Measurements from ENCODE around the gene MAST2. TPM values are rescaled to one million over a fixed set of nuclear protein-coding genes. Genes with fewer than 3 reads are reported as not detected.

MAST2 gene
- total RNA-seq, 1 experiment from 2014 or later = 41.9 TPM

DNA sequence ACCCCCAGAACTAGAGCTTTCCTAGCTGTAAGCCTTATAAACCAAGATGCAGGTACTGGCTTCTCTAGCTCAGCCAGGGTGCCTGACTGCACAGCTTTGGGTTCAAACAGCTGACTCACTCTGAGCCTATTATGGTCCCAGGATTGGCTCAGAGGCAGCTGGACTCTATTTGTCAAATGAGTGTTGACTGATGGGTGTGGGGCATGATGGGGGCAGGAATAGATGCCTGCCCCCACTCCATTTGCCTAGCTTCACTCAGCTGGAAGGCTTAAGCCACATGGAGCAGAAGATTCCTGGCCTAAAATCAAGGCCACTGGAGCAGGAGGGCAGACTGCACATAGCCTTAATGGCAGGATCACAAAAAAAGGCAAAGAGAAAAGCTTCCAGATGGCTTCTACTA lies 238.6 kb downstream of the MAST2 start (continued):
- no peak for TF ChIP-seq ELF1 (IDR thresholded peaks at IDR 0.05; ENCODE audit: borderline replicate concordance, low read depth)
- TF ChIP-seq RAD21 (IDR thresholded peaks at IDR 0.05; ENCODE audit: low read depth) = no peak

- POLR2A ChIA-PET = no interaction called here
- CTCF ChIA-PET = no interaction called here
These were observed 240.1 kb downstream of the MAST2 start for GRCh38 chr1:46043458-46044017.

GRCh38 chr1:46044116-46044515 lies 240.7 kb downstream of the MAST2 start:
- Histone ChIP-seq H3K9me3 (ENCODE audit: control insufficient read depth in 1 of 2, insufficient read depth in 1 of 2, low read depth in 1 of 2, low read length in 2 of 2) (no peaks in the 10 kb centered on the region), H3K36me3 (ENCODE audit: control insufficient read depth in 1 of 2, insufficient read depth in 2 of 2, low read length in 2 of 2) (no peaks in the 10 kb centered on the region), H3K4me1 (ENCODE audit: control insufficient read depth in 1 of 2, insufficient read depth in 2 of 2, low read length in 2 of 2) (peaks cover 7 to 11% of the 10 kb centered on the region in 2 experiments; a peak in 3 of 4 replicates), H3K4me2 (ENCODE audit: low read length) (no peak overlapping the region), H4K20me1 (ENCODE audit: insufficient read depth) (no peaks in the 10 kb centered on the region), H2AFZ (ENCODE audit: low read depth, low read length, poor library complexity, severe bottlenecking) (no peak overlapping the region), H3K4me3 (replicated peaks in 1 of 2; ENCODE audit: low read depth in 1 of 2, low read length in 2 of 2) (no peak overlapping the region), H3K79me2 (ENCODE audit: insufficient read depth, low read length) (no peaks in the 10 kb centered on the region), H3K27me3 (ENCODE audit: insufficient read depth, low read length) (no peaks in the 10 kb centered on the region), H3K9ac (ENCODE audit: low read length) (no peak overlapping the region), H3K9me2 (ENCODE audit: insufficient read depth) (no peaks in the 10 kb centered on the region), H3K27ac (ENCODE audit: low read depth, low read length) (no peak overlapping the region)
- DNase-seq (ENCODE audit: low read depth, low spot score) (no peak), ATAC-seq (no peak)
- RAD21 ChIA-PET (ENCODE audit: low non-redundant PET in 1 of 2, low total read pairs in 2 of 2, uncharacterized antibody in 2 of 2, unreplicated experiment in 2 of 2) = no interaction called here
- no TSS peak for BruUV-seq (replicated peaks)
- TF ChIP-seq POLR2A (IDR thresholded peaks at IDR 0.05; ENCODE audit: borderline replicate concordance, extremely low read depth, insufficient read depth, insufficient read length) (no peak), EZH2phosphoT487 (IDR thresholded peaks at IDR 0.05; ENCODE audit: borderline replicate concordance) (no peak), POLR2AphosphoS5 (IDR thresholded peaks at IDR 0.05; ENCODE audit: low read depth, low read length) (no peak), FOSL1 (IDR thresholded peaks at IDR 0.05; ENCODE audit: low read depth) (no peak), CEBPB (IDR thresholded peaks at IDR 0.05; ENCODE audit: low read depth) (no peak), YY1 (IDR thresholded peaks at IDR 0.05; ENCODE audit: extremely low read depth, insufficient replicate concordance, low read depth, low read length) (no peak), CBX3 (IDR thresholded peaks at IDR 0.05; ENCODE audit: low read depth) (no peak), SP1 (IDR thresholded peaks at IDR 0.05; ENCODE audit: low read depth) (no peak), SRF (IDR thresholded peaks at IDR 0.05; ENCODE audit: low read depth) (no peak), RAD21 (IDR thresholded peaks at IDR 0.05; ENCODE audit: low read depth) (no peak), JUND (IDR thresholded peaks at IDR 0.05) (no peak)
- TF ChIP-seq, protein P1, sequence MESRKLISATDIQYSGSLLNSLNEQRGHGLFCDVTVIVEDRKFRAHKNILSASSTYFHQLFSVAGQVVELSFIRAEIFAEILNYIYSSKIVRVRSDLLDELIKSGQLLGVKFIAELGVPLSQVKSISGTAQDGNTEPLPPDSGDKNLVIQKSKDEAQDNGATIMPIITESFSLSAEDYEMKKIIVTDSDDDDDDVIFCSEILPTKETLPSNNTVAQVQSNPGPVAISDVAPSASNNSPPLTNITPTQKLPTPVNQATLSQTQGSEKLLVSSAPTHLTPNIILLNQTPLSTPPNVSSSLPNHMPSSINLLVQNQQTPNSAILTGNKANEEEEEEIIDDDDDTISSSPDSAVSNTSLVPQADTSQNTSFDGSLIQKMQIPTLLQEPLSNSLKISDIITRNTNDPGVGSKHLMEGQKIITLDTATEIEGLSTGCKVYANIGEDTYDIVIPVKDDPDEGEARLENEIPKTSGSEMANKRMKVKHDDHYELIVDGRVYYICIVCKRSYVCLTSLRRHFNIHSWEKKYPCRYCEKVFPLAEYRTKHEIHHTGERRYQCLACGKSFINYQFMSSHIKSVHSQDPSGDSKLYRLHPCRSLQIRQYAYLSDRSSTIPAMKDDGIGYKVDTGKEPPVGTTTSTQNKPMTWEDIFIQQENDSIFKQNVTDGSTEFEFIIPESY (IDR thresholded peaks at IDR 0.05; ENCODE audit: extremely low read depth, insufficient replicate concordance, low read length) = no peak
- TF ChIP-seq, protein P2, sequence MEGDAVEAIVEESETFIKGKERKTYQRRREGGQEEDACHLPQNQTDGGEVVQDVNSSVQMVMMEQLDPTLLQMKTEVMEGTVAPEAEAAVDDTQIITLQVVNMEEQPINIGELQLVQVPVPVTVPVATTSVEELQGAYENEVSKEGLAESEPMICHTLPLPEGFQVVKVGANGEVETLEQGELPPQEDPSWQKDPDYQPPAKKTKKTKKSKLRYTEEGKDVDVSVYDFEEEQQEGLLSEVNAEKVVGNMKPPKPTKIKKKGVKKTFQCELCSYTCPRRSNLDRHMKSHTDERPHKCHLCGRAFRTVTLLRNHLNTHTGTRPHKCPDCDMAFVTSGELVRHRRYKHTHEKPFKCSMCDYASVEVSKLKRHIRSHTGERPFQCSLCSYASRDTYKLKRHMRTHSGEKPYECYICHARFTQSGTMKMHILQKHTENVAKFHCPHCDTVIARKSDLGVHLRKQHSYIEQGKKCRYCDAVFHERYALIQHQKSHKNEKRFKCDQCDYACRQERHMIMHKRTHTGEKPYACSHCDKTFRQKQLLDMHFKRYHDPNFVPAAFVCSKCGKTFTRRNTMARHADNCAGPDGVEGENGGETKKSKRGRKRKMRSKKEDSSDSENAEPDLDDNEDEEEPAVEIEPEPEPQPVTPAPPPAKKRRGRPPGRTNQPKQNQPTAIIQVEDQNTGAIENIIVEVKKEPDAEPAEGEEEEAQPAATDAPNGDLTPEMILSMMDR (IDR thresholded peaks at IDR 0.05 in 2 of 3, conservative IDR thresholded peaks at IDR 0.05 in 1 of 3; ENCODE audit: borderline replicate concordance in 1 of 3, insufficient read depth in 1 of 3, low read depth in 2 of 3, low read length in 2 of 3) = no peak
- intact Hi-C loops (cut with micrococcal nuclease) = no loop called here
- POLR2A ChIA-PET = no interaction called here
- CTCF ChIA-PET = no interaction called here

More at GRCh38 chr1:46043458-46044017, 240.1 kb downstream of the MAST2 start:
- ATAC-seq (no peak), DNase-seq (ENCODE audit: low read depth, low spot score) (no peak)
- no peaks in the 10 kb centered on the region for H3K36me3 ChIP-seq (ENCODE audit: control insufficient read depth in 1 of 2, insufficient read depth in 2 of 2, low read length in 2 of 2)
- peaks cover 7 to 11% of the 10 kb centered on the region in 2 experiments; a peak in 3 of 4 replicates for H3K4me1 ChIP-seq (ENCODE audit: control insufficient read depth in 1 of 2, insufficient read depth in 2 of 2, low read length in 2 of 2)
- no peaks in the 10 kb centered on the region for H3K27me3 ChIP-seq (ENCODE audit: insufficient read depth, low read length)
- RAD21 ChIA-PET (ENCODE audit: low non-redundant PET in 1 of 2, low total read pairs in 2 of 2, uncharacterized antibody in 2 of 2, unreplicated experiment in 2 of 2) = no interaction called here
- no peaks in the 10 kb centered on the region for H3K9me2 ChIP-seq (ENCODE audit: insufficient read depth)
- intact Hi-C loops (cut with micrococcal nuclease) = no loop called here
- TF ChIP-seq POLR2AphosphoS5 (IDR thresholded peaks at IDR 0.05; ENCODE audit: low read depth, low read length) = no peak
- no TSS peak for BruUV-seq (replicated peaks)
- no peaks in the 10 kb centered on the region for H3K79me2 ChIP-seq (ENCODE audit: insufficient read depth, low read length)
- no peaks in the 10 kb centered on the region for H3K9me3 ChIP-seq (ENCODE audit: control insufficient read depth in 1 of 2, insufficient read depth in 1 of 2, low read depth in 1 of 2, low read length in 2 of 2)
- H3K9ac ChIP-seq (ENCODE audit: low read length) = no peak overlapping the region
- H4K20me1 ChIP-seq (ENCODE audit: insufficient read depth) = no peaks in the 10 kb centered on the region
- H3K4me3 ChIP-seq (replicated peaks in 1 of 2; ENCODE audit: low read depth in 1 of 2, low read length in 2 of 2) = no peak overlapping the region
- H2AFZ ChIP-seq (ENCODE audit: low read depth, low read length, poor library complexity, severe bottlenecking) = no peak overlapping the region
- H3K4me2 ChIP-seq (ENCODE audit: low read length) = no peak overlapping the region
- H3K27ac ChIP-seq (ENCODE audit: low read depth, low read length) = no peak overlapping the region
